HG03571 (cell line): ENCODE data around the gene DIS3L2.
"Not testable (repeated sequence)": the region's sequence is repeated elsewhere in the genome, so short reads cannot be mapped to it uniquely, and the experiment has no call there.

Experiments
- ATAC-seq: cut with Tn5 transposase; IDR thresholded peaks from one replicate; pipeline ENCODE4 v1.9.1; 2021; ENCODE audit not compliant: unreplicated experiment

The DIS3L2 gene

GRCh38 chr2:232113821-232114220 is 152.3 kb downstream of the DIS3L2 start:
- no peak for ATAC-seq

- not testable (repeated sequence) for ATAC-seq
Measured at GRCh38 chr2:232115728-232116361, 154.3 kb downstream of the DIS3L2 start.

- no peak for ATAC-seq
Measured at GRCh38 chr2:232116852-232117251, 155.3 kb downstream of the DIS3L2 start.

DNA sequence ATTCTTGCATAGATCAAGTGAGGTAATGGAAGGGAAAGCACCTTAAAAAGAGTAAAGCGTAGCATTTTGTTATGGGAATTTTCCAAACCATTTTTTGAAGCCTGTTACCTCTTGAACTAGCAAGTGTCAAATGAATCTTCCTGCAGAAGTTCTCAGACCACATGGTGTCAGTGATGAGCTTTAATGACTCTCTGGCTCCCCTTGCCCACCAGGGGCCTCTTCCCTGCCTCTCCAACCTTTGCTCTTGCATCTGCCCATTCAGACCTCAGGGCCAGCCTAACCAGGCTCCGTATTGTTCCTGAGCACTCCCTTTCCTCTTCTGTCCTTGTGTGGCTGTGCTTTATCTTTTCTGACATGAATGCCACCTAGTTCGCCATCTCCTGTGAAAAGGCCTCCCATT is 155.9 kb downstream of the DIS3L2 start:
- ATAC-seq = no peak

DNA sequence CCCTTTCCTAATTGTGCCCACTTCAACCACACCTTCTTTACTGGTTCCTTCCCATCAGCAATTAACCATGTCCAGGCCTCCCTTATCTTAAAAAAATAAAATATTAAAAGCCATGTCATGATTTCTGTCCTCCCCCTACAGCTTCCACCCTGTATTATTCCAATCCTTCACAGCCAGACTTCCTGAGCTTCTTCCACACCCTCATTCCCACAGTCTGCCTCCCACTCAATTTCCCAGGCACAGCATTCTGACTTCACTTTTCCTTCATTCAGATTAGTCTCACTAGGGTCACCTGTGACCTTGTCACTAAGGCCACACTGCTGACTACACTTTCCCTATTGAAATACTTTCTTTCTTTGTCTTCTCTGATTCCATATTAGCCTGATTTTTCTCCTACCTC is 159.4 kb downstream of the DIS3L2 start:
- ATAC-seq = no peak

- ATAC-seq = no peak
Measured at GRCh38 chr2:232124309-232124708, 162.8 kb downstream of the DIS3L2 start.

DNA sequence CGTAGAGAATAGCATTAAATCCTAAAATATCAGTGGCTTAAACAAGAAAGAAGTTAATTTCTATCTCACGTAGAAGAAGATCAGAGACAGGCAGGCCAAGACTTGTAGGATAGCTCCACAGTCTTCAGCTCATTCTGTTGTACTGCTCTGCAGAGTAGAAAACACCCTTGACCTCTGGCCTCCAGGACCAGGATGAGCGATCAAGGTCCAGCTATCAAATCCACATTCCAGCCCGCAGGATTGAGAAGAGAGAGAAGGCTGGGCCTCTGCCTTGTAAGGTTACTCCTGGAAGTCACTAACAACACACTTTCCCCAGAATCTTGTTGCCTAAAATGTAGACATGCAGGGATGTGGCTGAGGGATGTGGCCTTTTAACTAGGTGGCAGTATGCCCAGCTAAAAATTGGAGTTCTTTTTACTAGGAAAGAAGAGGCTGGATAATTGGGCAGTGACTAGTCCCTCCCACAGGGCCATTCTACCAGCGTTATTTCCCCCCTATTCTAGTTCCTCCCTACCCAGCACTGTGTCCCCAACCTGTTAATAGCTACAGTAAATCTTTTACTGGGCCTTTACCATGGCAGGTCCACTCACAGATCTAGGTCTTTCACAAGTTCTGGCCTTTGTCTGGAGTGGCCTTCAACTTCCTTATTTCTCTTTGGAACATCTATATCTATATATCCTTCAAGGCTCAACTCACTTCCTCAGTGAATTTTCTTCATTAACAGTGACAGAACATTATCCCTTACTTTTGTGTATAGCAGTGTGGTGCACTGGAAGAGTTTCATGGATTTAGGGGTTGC is 165.0 kb downstream of the DIS3L2 start:
- no peak for ATAC-seq

DNA sequence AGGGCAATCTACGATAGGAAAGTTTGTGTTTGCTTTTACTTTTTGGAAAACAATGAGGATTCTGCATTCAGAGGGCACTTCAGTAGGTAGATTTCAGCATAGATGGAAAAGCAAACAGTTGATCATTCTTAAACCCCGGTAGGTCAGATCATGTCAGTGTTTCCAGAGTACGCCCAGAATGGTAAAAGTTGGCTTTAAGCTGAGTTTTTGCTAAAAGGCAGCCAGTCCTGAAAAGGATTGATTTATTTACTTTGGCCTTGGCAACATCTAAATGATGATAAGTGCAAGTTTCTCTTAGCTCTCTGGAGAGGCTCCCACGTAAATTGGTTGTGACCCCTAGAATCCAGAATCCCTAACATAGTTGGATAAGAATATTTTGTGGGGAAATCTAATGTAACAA is 168.0 kb downstream of the DIS3L2 start:
- ATAC-seq = no peak

DNA sequence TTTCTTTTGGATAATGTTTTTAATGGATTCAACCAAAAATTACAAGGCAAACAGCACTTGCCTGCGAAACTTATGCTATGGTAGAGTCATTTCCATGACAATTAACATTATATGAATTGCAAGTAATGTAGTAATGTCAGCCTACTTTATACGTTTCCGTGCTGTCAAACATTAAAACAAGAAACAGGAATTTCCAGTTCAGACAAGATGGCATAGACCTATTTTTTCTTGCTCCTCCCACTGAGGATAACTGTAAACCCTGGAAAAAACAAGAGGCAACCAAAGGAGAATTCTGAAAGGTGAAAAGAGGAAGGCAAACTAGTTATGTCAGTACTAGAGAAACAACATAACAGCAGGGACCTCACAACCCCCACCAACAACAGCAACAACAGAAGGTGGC is 170.7 kb downstream of the DIS3L2 start:
- ATAC-seq = no peak

GRCh38 chr2:232133078-232133477 is 171.6 kb downstream of the DIS3L2 start:
- ATAC-seq = no peak

DNA sequence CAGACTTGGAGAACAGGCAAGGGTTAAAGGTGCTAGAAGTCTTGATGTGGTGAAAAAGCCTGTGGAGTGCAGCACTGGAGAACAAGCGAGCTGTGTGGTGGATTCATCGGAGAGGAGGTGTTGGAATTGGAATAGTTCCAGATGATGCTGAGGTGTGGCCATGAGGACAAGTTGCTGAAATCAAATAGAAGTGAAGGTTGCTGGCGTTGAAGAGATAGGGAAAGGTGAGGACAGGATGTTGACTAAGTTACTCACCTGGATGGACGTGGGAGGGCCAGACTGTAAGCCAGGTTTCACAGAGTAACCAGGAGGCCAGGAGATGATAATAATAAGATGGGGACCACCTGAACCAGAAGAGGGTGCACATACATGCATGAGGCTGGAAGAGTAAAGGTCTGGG is 173.4 kb downstream of the DIS3L2 start:
- ATAC-seq = no peak

- no peak for ATAC-seq
Measured at GRCh38 chr2:232137356-232138147, 176.0 kb downstream of the DIS3L2 start.

DNA sequence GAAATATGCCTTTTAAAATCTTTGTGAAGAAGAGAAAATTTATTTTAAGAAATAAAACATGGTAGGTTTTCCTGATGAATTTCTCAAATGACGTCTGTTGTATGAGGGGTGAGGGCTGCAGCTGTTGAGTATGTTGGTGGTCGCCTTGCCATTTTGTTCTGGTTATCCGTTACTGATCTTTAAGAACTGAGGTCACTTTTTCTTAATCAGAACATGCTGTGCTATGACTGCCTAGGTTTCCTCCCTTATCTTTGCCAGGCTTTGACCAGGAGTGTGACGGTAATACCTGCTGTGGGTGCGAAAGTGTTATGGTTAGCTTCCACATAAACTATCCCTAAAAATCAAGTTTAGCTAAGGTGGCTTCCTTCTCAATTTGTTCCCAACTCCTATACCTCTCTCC is 176.9 kb downstream of the DIS3L2 start:
- ATAC-seq = no peak

DNA sequence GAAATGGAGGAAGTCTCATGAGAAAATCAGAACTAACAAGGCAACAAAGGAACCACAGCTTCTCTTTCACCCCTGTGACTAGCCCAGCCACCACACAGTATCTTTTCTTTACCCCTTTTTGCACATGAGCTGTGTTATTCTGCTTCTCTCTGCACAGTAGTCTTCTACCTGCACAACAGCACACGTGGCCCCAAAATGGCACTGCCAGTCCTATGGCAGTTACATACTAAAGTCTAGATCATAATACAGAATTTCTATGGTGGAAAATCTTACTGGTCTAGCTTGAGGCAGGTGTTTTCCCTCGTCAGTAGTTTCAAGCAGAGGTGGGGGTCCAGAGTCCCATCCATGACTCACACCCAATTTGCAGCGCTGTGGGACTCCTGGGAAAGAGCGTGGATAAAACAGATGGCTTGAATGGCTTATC is 177.7 kb downstream of the DIS3L2 start:
- no peak for ATAC-seq

DNA sequence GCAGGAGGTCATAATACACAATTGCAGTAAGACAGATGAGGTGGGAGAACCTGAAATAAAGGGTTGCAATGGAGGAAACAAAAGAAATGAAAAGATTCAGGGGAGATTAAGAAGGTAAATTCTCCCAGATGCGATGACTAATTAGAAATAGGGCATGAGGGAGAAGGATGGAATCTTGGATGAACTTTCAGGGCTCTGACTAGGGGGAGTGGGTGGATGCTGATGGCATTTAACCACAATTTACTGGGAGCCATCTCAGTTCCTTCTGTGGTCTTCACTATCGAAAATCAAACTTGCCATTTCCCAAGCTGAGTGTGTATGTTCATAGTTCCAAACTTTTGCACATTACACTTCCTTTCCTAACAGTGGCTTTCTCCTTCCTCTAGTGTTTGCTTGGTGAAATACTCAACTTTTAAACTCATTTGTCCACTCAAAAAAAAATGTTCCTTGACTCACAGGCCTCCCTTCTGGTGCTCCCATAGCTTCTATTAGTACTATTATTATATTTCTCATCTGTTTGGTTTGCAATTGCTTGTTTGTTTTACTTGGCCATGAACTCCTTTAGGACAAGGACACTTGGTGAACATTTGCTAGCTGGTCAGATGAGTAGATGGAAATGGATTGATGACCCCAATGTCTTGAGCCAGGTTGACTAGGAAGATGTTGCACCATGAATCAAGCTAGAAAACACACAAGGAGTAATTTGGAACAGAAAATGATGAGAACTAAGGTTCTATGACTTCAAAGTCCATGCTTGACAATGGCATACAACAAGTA is 178.5 kb downstream of the DIS3L2 start:
- no peak for ATAC-seq

DNA sequence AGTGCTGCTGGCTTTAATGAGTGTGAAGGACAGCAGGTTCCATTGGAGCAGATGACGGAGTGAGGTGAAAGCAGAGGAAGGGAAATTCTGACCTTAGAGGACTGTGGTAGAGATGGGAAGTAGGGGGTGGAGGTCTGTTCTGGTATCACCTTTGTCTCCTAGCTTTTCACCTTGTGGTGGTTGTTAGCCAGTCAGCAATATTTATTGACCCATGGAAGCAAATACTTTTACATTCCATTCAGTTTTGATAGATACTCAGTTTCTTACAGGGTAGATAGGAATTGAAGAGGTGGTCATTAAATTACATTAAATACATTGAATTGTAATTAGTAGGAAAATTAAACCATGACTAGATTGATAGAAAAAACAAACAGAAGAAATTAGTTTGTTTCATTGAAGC is 180.1 kb downstream of the DIS3L2 start:
- ATAC-seq = no peak

- no peak for ATAC-seq
Measured at GRCh38 chr2:232142049-232142448, 180.5 kb downstream of the DIS3L2 start.

DNA sequence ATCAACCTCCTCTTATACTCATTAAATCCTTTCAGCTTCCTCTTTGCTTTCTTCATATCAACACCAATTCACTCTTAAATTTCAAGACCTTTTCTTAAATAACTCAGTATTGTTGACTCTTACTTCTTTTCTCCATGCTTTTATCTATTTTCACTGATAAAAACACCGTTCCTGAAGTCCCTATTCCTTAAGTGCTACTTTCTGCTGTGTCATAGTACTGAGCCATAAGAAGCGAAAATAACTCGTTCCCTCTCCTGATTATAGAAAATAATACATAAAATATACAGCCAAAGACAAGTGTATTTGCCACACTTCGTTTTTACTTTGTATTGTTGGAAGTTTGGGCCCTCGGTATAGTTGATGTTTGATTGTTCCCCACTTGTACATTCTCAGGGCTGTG is 181.0 kb downstream of the DIS3L2 start:
- ATAC-seq = no peak

DNA sequence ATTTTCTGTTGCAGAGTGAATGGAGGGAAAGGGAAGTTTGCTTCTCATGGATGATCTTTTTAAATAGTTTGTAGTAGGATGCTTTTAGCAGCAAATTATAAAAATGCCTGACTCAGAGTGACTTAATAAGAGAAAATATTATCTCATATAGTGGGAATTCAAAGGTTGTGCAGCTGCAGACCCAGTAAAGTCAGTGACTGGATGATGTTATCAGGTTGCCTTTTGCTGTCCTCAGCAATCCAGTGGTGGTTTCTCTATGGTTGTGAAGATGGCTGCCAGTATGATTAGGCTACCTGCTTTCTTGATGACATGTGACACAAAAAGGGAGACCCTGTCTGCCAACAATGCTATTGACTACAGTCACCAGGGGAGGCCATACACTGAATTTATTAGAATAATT is 184.8 kb downstream of the DIS3L2 start:
- no peak for ATAC-seq

DNA sequence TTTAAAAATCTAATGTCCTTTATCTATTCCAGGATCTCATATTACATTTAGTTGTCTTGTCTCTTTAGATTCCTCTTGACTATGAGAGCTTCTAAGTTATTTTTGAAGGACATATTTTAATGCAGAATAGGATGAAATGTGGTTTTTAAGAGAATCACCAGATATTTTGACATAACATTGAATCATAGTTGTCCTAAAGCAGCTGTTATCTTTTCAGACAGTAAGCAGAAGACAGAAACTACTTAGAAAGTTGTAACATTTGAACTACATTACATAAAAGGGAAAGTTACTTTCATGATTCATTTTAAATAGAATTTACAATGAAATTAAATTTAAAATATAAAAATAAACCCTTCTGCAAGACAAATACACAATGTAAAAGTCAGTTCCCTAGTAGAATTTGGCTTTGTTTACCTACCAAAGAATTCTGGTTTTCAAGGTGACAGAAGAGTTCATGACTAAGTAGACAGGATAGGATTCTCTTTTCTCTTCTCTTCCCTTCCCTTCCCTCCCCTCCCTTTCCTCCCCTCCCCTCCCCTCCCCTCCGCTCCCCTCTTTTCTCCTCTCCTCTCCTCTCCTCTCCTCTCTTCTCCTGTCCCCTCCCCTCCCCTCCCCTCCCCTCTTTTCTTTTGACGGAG is 186.0 kb downstream of the DIS3L2 start:
- no peak for ATAC-seq

DNA sequence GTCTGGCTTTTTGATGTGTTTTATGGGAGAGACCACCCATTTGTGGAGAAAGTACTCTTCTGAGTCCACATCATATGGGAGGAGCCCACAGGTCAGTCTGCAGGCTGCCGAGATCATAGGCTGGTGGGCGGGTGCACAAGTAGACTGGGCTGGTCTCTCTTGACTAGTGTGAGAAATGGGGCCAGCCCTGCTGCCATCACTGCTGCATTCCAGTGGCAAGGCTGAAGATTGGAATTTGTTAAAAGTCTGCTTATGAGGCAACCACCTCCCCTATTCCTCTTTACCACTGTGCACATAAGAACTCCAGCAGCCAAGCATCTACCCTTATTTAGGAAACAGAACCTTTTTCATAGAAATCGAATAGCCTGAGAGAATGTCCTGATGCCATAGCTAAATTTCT is 200.7 kb downstream of the DIS3L2 start:
- no peak for ATAC-seq
